ENCODE results near the gene EIF3F. TPM values are rescaled to one million over a fixed set of nuclear protein-coding genes. Genes with fewer than 3 reads are reported as not detected.

EIF3F gene
- total and polyA plus RNA-seq, 2 of the 8 experiments (the other 6 are each of a cell fraction or from before 2014, with no cell fraction given) = 222 to 388 TPM

- TF ChIP-seq CHD7 (IDR thresholded peaks at IDR 0.05; ENCODE audit: insufficient replicate concordance, low read length) (no peak), CBX8 (IDR thresholded peaks at IDR 0.05; ENCODE audit: borderline replicate concordance, low read depth, low read length) (no peak), POLR2A (IDR thresholded peaks at IDR 0.05; ENCODE audit: control extremely low read depth in 1 of 2, low read depth in 2 of 2, low read length in 2 of 2) (no peak), KDM1A (IDR thresholded peaks at IDR 0.05; ENCODE audit: borderline replicate concordance, low read length) (no peak), ZNF274 (IDR thresholded peaks at IDR 0.05; ENCODE audit: borderline replicate concordance, extremely low read depth, low read length) (no peak), CHD1 (IDR thresholded peaks at IDR 0.05; ENCODE audit: low read depth, low read length) (no peak), SUZ12 (IDR thresholded peaks at IDR 0.05; ENCODE audit: low read length) (no peak)
Measured at GRCh38 chr11:8034106-8034585, 47.0 kb downstream of the EIF3F start (continued).

All from H1 (cell line).